IMR-90 (cell line): Measurements from ENCODE around the gene ARHGDIA. TPM values are rescaled to one million over a fixed set of nuclear protein-coding genes. Genes with fewer than 3 reads are reported as not detected.

Source experiments
- MAZ ChIP-seq: IDR thresholded peaks from 2 replicates; pipeline ENCODE4 v1.6.1; 2012; ENCODE audit warnings: low read depth, mild to moderate bottlenecking, low read length, improper control_type of control experiment, moderate library complexity, borderline replicate concordance
- polyA plus RNA-seq, 3 experiments: library from polyadenylated mRNA; depleted of rRNA; stranded (reverse); fragments of >200 nt; gene quantifications; 2 replicates each; pipeline ENCODE4 v1.2.3, GENCODE V29; 2012; ENCODE audit warnings: low replicate concordance in 1 of 3
- total RNA-seq: library from RNA; depleted of rRNA; stranded (reverse); fragments of >200 nt; gene quantifications from 2 replicates; pipeline ENCODE4 v1.2.3, GENCODE V29; 2012
- TF ChIP-seq, protein P1 (sequence below): conservative IDR thresholded peaks from 2 replicates; pipeline ENCODE4 v1.5.1; 2012; ENCODE audit warnings: mild to moderate bottlenecking, low read depth, low read length, improper control_type of control experiment
- TF ChIP-seq, protein P2 (sequence below): fragments of 150-350 bp; IDR thresholded peaks from 2 replicates; pipeline ENCODE4 v1.6.1; 2017; ENCODE audit warnings: mild to moderate bottlenecking, antibody characterized with exemption, low read length, low read depth

ARHGDIA gene
- total and polyA plus RNA-seq, 2 of the 4 experiments (the other 2 are of a cell fraction) = 62.7 to 362 TPM

DNA sequence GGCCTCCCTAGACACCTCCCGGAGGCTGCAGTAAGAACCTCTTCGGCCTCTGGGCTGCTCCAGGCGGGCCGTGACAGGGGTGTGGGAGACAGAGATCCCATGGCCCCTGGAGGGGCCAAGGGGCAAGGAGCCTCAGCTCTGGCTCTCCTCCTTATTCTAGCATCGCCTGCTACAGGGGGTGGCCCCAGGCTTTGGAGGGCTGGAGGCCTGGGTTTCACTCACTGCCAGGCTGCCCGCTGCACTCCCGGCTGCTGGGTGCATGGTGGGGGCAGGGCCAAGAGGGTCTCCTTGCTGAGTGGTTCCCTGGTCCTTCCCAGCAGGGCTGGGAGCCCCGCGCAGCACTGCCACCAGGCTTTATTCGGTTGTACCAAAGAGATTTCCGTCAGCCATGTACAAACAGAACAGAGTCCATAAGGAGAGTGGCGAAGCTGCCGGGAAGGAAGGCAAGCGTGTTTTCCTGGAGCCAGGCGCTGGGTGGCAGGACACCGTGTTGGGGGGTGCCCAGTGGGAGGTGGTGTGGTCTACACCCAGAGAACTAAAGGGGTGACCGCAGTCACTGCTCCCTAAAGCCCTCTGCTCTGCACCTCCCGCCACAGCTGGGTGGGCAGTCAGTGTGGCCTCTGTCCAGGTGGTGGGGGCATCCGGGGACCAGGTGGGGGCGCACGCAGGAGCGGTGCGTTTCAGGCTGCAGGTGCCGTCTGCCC, 32.9 kb upstream of the ARHGDIA start (continued):
- TF ChIP-seq, protein P1, sequence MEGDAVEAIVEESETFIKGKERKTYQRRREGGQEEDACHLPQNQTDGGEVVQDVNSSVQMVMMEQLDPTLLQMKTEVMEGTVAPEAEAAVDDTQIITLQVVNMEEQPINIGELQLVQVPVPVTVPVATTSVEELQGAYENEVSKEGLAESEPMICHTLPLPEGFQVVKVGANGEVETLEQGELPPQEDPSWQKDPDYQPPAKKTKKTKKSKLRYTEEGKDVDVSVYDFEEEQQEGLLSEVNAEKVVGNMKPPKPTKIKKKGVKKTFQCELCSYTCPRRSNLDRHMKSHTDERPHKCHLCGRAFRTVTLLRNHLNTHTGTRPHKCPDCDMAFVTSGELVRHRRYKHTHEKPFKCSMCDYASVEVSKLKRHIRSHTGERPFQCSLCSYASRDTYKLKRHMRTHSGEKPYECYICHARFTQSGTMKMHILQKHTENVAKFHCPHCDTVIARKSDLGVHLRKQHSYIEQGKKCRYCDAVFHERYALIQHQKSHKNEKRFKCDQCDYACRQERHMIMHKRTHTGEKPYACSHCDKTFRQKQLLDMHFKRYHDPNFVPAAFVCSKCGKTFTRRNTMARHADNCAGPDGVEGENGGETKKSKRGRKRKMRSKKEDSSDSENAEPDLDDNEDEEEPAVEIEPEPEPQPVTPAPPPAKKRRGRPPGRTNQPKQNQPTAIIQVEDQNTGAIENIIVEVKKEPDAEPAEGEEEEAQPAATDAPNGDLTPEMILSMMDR = no peak
- TF ChIP-seq, protein P2, sequence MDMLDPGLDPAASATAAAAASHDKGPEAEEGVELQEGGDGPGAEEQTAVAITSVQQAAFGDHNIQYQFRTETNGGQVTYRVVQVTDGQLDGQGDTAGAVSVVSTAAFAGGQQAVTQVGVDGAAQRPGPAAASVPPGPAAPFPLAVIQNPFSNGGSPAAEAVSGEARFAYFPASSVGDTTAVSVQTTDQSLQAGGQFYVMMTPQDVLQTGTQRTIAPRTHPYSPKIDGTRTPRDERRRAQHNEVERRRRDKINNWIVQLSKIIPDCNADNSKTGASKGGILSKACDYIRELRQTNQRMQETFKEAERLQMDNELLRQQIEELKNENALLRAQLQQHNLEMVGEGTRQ = no peak
- TF ChIP-seq MAZ = no peak
